HL-60/S4 (cell line): ENCODE data around the gene OSBPL1A.

Source experiments
- in situ Hi-C: fragments of 300-500 bp; cut with MboI; formaldehyde crosslinking; loops from 2 replicates; pipeline ENCODE4 v1.14.3; 2022; ENCODE audit warnings: low sequenced_read_pairs

Gene OSBPL1A

DNA sequence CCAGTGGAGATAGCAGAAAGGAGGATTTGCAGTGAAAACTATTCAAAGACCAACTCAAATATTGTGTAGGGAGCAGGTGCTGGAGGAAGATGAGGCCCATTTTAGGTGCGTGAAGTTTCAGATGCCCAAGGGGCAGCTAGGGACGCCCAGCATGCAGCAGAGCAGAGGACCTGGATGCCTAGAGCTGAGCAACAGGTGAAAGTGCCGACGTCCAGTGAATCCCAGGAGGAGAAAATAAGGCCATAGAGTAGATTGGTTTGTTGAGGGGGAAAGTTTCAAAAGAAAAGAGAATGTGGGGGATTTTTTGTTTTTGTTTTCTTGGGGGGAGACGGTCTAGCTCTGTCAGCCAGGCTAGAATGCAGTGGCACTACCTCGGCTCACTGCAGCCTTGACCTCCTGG lies 53.1 kb downstream of the OSBPL1A start:
- in situ Hi-C loops, result no loop called here

DNA sequence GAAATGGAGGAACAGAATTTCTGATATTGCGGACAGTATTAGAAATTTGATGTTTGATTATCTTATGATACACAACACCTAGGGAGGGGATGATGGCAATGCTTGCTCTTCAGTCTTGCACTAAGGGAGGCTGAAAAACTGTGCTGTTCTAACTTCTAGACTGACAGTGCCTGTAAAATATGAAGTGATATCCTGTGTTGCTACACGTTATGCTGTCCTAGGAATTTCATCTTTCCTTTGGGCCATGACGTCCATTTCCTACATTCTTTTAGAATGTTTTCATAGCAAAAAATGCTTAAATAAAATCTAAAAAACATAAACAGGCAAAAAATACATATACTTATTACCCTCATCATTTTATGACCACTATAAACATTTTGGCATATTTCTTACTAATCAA lies 55.3 kb downstream of the OSBPL1A start:
- in situ Hi-C loops, result no loop called here

DNA sequence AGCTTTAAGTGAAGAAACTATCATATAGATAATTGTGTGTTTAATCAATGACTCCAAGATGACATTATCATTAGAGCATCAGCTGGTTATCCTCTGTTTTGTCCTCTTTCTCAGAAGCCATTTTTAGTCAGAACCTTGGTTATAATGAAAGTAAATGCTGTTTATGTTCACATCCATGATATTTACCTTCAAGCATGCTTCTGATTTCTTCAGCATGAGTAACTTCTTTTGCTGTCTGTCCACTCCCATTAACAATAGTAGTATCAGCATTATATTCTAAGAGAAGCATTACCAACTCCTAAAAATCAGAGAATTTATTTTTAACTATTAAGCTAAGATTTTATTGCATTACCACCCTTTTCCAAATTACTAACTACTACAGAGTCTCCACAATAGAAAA lies 56.3 kb downstream of the OSBPL1A start:
- in situ Hi-C loops, result no loop called here

DNA sequence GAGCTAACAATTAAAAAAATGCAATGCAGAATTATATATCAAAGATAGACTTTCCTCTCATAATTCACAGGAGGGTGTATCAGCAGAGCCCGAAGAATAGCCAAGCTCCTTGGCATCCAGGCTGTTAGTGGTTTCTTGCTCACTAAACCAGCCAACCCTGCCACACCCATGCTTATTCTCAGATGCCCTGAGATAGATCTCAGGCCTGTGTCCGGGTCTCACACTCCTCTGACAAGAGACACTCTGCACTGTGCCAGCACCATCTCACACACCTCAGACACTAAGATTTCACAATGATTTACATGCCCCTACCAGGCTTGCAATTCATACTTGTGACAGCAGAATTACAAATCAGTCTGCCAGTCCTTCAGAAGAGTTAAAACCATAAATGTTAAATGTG lies 64.5 kb downstream of the OSBPL1A start:
- in situ Hi-C loops, result no loop called here

DNA sequence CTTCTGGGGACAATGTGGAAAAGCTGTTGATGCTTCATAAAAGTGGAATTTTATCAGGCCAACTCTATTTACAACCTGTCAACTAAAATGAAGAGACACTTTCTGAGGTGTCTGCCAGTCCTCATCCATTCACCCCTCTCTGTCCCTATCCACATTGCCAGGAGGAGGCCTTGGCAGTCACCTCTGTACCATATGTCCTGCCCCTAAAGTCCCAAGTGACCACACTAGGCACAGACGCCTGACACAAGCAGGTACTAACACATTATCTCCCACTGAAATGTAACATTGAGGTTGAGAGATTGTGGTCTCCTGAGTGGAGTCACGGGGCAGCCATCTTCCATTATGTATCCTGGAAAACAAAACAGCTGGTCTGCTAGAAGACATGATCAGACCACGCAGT lies 71.4 kb downstream of the OSBPL1A start:
- in situ Hi-C loops, result no loop called here

DNA sequence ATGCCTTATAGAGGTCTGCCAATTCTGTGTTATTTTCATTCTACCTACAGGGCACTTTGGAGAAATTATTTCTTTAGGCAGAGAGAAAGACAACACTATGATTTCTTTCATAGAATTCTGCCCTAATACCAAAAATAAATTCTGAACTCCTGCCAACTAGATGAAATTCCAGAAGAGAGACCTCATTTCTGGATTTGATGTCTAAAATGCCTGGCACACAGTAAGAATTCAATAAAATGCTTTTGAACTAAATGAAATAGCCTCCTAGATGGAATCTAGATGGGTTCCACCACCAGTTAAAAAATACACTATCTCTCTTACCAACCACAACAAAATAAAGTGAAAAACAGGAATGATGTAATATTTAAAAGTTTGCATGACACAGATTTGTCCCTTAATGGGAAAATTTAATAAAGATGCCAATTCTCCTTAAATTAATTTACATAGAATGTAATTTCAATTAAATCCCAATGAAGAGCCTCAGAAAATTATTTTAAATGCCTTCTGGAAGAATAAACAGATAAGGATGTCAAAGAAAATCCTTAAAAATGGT lies 75.0 kb downstream of the OSBPL1A start:
- in situ Hi-C loops, result no loop called here

DNA sequence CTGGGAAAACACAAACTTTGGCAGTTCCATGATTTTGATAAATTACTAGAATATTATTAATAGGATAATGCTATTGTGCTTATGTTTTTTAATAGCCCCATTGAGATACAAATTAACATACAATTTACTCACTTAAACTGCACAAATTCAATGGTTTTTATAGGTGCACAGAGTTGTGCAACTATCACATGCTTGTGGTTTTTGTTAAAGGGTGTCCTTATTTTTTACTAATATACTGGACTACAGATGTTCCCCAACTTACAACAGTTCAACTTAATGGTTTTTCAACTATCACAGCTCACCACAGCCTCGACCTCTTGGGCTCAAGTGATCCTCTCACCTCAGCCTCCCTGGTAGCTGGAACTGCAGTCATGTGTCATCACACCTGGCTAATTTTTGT lies 76.6 kb downstream of the OSBPL1A start:
- in situ Hi-C loops, result no loop called here

DNA sequence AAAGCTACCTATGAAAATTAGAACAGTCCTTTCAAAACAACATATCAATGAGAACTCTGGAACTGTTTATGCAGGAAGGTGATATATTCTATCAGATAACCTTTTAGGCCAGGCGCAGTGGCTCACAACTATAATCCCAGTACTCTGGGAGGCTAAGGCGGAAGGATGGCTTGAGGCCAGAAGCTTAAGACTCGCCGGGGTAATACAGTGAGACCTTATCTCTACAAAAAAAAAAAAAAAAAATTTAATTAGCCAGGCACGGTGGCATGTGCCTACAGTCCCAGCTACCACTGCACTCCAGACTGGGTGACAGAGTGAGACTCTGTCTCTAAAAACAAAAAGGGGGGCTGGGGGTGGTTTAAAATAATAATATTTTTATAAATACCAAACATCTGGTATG lies 77.9 kb downstream of the OSBPL1A start:
- in situ Hi-C loops, result no loop called here

DNA sequence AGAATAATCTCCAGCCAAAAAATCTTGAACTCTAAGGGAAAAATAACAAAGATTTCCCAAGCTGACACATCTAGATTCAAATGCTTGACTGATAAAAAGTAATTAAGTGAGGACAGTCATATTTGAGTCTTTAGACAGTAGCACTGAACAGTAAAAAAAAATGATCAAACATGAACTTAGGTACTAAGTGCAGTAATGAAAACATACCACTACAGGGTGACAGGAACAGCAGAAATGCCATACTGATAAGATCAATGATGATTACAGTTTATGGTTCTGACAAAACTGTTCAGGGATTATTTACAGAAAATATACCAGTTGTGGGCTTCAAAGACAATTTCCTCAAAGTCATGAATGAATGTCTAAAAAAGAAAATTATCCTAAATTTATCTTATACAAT lies 80.3 kb downstream of the OSBPL1A start:
- in situ Hi-C loops, result no loop called here

DNA sequence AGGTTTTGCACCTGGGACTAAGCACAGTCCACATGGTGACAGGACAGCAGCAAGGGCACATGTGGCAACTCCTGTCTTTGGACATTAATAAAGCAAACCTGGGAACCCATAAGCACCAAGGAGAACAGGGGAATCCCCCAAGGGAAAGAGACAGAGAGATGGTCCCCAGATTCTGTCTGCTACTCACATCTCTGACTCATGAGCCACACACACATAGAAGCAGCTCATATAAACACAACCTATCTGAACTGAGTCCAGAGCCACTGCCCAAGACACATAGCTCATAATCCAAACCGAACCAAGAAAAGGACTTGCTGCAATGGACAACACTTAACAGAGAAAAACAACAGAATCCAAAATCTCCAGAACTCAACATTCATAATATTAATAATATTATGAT lies 82.5 kb downstream of the OSBPL1A start:
- in situ Hi-C loops, result no loop called here

DNA sequence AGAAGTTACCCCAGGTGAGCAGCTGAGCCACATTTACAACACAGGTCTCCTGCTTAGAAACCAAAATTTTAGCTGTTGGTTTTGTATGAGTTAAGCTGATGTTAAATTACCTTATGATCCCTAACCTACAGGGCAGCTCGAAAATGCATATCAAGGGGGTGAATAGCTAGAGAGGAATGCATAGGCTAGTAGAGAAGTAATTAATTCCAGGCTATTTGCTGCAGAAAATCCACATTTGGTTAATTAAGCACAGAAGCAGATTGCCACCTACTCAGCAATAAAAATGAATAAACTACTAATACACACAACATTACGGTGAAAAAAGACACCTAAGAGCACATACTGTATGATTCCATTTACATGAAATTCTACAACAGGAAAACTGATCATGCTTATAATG lies 91.4 kb downstream of the OSBPL1A start:
- in situ Hi-C loops, result no loop called here

DNA sequence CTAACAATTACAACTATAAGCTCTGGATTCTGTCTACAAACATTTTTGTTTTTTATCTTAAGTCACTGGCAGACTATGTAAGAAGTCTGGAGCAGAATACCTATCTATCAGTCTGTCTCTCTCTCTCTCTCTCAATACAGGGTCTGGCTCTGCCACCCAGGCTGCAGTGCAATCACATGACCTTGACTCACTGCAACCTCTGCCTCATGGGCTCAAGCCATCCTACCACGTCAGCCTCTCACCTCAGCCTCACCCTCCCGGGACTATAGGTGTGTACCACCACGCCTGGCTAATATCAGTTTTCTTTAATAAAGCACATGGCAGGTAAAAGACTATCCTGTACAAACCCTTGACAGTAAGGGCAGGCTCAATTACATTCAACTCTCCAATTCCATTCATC lies 96.9 kb downstream of the OSBPL1A start:
- in situ Hi-C loops, result no loop called here

DNA sequence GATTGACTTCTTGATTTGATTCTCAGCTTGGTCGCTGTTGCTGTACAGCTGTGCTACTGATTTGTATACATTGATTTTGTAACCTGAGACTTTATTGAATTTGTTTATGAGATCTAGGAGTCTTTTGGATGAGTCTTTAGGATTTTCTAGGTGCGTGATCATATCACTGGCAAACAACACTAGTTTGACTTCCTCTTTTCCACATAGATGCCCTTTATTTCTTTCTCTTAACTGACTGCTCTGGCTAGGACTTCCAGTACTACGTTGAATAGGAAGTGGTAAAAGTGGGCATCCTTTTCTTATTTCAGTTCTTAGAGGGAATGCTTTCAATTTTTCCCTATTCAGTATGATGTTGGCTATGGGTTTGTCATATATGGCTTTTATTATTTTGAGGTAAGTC lies 101.3 kb downstream of the OSBPL1A start:
- in situ Hi-C loops, result no loop called here

DNA sequence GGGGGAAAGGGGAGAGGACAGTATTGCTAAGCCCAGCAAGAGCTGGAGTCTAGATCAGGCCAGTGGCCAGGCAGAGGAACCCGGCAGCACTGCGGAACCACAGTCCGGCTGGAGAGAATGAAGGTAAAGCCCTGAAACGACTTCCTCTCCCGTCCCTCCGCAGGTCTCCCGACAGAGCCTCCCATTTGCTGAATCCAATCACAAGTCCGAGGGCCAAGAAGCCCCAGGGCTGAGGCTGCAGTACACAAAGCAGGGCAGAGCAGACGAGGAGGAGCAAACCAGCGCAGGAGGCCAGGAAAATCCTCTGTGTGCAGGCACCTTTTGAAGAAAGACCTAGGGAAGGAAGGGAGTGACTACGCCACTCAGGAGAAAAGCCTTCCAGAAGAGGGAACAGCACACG lies 104.4 kb downstream of the OSBPL1A start:
- in situ Hi-C loops, result no loop called here

DNA sequence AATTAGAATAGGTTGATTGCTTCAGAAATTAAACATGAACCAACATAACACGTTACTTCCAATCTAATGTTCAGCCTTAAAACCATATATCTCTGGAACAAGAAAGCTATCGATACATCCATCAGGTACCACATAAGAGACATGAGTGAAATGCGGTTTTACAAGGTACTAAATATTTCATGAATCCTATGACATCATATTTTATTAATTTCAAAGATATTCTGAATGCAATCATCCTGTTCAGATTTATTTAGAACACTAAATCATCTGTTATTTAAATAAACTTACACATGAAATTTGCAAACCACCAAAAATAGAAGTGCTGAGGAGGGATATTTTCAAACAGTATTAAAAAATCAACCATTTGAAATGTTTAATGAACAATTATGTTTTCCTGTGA lies 119.0 kb downstream of the OSBPL1A start:
- in situ Hi-C loops, result no loop called here

DNA sequence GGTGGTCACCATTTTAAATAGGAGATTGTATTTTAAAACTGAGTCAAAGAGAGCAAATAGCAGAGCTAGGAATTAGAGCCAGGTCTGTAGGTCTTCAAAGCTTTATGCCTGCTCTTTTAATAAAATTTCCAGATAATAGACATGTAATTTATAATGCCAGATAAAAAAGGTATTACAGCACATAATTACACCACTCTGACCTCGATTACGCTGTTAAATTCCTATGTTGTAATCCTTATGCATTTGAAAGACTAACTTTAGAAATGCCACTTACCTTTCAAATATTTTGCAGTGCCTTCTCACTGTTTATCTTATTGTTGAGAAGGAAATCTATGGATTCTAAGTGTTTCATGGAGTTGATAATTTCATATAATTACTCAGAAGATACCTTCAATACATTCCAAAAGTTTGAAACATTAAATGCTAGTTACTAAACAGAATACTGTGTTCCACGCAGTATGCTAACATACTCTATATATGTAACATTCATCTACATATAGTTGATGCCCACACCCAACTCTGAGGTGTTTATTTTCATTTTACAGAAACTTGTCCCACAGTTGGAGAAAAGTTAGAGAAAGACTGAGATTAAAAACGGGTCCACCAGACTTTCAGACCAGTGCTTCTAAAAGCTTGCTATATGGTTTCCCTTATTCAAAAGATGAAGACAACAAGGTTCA lies 120.0 kb downstream of the OSBPL1A start:
- in situ Hi-C loops, result no loop called here

DNA sequence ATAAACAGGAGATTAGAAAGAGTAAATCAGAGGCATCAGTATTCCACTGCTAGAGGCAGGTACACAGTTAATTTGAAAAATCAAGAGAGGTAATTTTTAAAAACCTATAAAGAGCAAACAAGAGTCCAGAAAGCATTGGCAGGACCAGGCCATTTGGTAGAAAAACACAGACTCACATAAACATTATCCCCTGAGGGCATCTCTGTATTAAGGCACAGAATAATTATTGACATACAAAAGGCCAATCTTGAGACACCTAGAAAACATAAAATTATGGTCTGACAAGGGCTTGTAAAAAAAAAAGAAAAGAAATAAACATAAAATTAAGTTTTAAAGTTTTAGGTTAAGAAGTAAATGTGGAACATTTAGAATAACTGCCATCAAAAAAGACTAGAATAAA lies 120.6 kb downstream of the OSBPL1A start:
- in situ Hi-C loops, result no loop called here

DNA sequence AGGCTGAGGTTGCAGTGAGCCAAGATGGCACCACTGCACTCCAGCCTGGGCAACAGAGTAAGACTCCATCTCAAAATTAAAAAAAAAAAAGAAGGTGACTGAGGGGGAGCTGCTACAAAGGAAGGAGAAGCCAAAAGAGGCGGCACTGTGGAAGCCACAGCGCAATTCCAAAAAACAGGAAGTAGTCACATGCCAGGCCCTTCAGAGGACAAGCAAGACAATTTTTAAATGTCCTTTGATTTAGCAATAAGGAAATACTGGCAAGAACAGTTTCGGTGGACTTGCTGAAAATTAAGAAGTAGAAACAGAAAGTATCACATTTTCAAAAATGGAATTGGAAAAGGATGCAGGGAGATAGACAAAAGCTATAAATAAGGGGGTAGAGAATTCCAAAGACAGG lies 122.8 kb downstream of the OSBPL1A start:
- in situ Hi-C loops, result no loop called here

DNA sequence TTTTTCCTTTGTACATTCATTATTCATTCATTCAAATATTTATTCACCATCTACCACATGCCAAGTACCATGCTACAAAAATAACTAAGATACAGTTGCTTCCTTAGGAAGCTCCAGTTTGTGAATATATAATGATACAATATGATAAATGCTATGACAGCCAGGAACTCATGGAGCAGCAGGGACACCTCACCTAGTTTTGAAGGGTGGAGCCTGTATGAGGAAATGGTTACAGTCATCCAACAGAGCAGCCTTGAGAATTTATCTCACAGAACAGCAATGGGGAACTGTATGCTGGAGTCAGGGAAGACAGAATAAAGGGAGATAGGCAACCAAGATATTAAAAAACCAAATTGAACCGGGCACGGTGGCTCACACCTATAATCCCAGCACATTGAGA lies 124.0 kb downstream of the OSBPL1A start:
- in situ Hi-C loops, result no loop called here

DNA sequence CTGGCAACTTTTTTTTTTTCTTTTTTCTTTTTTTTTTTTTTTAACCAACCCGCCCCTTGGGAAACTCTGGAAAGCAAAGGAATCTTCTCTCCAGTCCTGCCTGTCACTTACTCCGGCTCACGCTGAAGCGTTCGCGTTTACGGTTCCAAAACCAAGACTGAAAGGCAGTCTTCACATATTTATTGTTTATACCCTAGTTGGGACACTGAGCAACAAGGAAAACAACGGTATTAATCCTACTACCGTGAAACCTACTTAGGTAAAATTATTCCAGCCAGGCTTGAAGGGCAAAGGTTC lies 125.4 kb downstream of the OSBPL1A start:
- in situ Hi-C loops, result no loop called here

DNA sequence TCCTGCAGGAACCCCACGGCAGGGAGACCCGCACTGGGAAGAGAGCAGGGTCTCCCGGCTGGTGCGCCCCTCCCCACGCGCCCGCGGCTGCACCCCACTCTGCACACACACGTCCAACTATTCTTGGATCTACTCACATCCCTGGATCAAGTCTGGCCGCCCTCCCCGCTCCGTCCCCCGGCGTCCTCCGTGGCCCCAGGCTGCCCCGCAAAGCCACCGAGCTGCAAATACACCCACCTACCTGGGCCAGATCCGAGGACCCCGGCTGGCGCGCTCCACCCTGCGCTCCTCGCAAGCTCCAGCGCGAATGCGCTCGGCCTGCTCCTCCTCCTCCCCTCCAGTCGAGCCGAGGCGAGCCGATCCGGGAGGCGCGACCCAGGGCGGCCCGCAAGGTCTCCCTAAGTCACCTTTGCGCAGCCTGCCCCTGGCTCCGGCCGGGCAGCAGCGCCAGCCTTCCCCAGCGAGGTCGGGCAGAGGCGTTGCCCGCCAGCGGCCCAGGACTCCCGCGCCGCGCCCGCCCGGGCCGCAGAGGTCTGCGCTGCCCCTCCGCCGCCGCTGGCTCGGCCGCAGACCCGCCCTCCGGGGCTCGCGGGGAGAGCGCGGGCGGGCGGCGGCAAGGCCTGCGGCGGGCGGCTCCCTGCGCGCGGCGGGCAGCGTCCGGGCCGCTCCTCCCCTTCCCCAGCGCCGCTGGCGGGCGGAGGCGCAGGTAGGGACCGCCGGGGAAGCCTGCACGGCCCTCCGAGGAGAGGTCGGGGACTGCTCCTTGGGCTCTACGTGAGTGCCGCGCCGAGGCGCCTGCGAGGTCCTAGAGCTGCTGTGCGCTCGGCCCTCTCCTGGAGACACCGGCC lies 126.0 kb downstream of the OSBPL1A start:
- in situ Hi-C loops, result no loop called here

DNA sequence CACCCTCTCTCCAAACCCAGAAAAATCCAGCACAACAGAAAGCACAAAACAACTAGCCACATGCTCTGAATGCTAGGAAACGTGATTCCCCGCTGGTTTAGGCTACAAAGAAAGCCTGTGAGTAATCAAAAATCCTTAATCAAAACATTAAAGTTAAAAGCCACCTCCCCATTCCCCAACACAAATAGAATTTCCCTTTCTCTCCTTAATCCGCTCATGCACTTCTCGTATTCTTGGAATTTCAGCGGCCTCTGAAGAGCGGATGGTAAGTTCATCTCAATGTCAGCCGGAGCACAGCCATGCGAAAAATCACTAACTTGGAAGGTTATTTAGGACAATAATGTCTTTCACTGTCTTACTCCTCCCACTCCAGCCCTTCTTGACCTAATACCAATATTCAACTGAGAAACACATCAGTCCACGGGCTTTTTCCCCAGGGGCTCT lies 126.7 kb downstream of the OSBPL1A start:
- in situ Hi-C loops, result no loop called here
